Peyer's patch (tissue), 4 donors: ENCODE results near the gene MATN3.

ENCODE experiments used
- CTCF ChIP-seq, 6 experiments: fragments of 450-650 bp in 4 of 6; fragments of 200-600 bp in 2 of 6; sonication (generic) in 1 of 6; IDR thresholded peaks; one replicate each; pipeline ENCODE4 v1.5.1; 2017 to 2019; ENCODE audit warnings: antibody characterized with exemption in 6 of 6, mild to moderate bottlenecking in 3 of 6, moderate library complexity in 1 of 6
- POLR2A ChIP-seq, 2 donors: fragments of 450-650 bp; IDR thresholded peaks; one replicate each; pipeline ENCODE4 v1.5.1; 2017; ENCODE audit warnings: antibody characterized with exemption in 2 of 2, mild to moderate bottlenecking in 2 of 2, moderate library complexity in 2 of 2

GRCh38 chr2:19989342-19989666 is 23.2 kb downstream of the MATN3 start:
- no peak for TF ChIP-seq CTCF (IDR thresholded peaks at IDR 0.05)
- TF ChIP-seq POLR2A (IDR thresholded peaks at IDR 0.05) = no peak
